GM20000 (cell line): ENCODE measurements around the gene UBE2L5.
A peak's percentile ranks its signal among the peaks of the same experiment; 100 is the strongest.

Source experiments
- DNase-seq: peaks from one replicate; pipeline ENCODE4 v3.0.0; 2012; ENCODE audit warnings: low spot score
- TF ChIP-seq, protein P1 (sequence below): IDR thresholded peaks from 2 replicates; pipeline ENCODE4 v1.5.1; 2012; ENCODE audit warnings: mild to moderate bottlenecking, control low read depth; ENCODE audit errors: extremely low read depth, missing control alignments

UBE2L5 gene

GRCh38 chr13:30422054-30422839 lies at the start of gene UBE2L5:
UBE2L5 (plus strand) TSS chr13:30422493; CDS start chr13:30427991, 5,498 bp downstream.
- DNase-seq = peak; percentile 82
- TF ChIP-seq, protein P1, sequence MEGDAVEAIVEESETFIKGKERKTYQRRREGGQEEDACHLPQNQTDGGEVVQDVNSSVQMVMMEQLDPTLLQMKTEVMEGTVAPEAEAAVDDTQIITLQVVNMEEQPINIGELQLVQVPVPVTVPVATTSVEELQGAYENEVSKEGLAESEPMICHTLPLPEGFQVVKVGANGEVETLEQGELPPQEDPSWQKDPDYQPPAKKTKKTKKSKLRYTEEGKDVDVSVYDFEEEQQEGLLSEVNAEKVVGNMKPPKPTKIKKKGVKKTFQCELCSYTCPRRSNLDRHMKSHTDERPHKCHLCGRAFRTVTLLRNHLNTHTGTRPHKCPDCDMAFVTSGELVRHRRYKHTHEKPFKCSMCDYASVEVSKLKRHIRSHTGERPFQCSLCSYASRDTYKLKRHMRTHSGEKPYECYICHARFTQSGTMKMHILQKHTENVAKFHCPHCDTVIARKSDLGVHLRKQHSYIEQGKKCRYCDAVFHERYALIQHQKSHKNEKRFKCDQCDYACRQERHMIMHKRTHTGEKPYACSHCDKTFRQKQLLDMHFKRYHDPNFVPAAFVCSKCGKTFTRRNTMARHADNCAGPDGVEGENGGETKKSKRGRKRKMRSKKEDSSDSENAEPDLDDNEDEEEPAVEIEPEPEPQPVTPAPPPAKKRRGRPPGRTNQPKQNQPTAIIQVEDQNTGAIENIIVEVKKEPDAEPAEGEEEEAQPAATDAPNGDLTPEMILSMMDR = no peak

DNA sequence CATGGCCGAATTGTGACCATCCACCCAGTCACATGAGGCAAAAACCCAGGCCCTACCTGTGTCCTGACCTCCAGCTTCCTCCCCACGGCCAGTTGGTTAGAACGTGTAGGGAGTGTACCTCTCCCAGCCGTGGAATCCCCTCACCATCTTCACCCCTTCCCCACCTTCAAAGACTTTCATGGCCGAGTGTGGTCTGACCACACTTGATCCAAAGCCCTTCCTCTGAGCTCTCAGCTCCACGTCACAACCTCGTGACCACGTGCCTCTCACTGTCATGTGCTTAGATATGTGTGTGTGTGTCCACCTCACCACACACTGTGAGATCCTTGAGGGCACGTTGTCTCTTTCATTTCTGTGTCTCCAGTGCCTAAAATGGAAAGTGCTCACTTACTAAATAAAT lies 48.6 kb upstream of the UBE2L5 start:
- TF ChIP-seq, protein P1 = no peak

GRCh38 chr13:30375265-30375835 lies 46.9 kb upstream of the UBE2L5 start:
- TF ChIP-seq, protein P1 = no peak
- no peak for DNase-seq

More for the DNA sequence above, 48.6 kb upstream of the UBE2L5 start:
- peak; percentile 44 for DNase-seq

DNA sequence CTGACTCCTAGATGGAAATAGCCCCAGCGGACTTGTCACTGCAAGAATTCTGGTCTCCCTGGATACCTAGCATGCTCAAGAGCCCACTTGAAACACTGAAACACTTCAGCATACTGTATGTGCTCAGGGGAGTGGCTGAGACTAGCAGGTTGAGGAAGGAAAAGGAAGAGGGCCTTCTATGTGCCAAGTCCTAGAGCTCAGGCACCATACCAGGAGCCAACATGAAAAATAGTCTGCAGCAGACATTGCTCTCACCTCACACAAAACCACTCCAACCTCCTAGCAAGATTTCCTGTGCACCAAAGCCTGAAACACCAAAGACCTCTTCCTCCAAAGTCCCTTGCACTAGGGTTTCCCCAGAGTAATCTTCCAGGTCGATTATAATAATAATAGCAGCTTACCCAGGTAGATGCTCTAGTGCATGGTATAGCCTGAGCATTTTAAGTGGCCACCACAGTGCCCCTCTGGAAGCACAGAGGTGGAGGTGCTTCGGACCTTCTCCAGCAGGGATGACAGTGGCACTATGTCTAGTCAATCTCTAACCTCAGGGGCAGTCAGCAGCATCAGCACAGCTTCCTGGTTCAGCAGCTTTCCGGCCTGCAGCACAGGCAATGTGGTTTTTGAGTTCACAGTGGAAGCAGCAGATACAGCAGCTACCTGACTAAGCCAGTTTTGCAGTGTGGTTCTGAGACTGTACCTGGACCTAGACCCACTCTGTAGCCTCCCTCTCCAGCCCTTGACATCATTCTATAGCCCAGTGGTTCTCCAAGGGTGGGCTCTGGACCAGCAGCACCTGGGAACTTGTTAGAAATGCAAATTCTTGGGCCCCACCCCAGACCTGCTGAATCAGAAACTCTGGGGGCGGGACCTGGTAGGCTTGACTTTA lies 45.6 kb upstream of the UBE2L5 start:
- TF ChIP-seq, protein P1 = no peak
- peak; percentile 70 for DNase-seq

DNA sequence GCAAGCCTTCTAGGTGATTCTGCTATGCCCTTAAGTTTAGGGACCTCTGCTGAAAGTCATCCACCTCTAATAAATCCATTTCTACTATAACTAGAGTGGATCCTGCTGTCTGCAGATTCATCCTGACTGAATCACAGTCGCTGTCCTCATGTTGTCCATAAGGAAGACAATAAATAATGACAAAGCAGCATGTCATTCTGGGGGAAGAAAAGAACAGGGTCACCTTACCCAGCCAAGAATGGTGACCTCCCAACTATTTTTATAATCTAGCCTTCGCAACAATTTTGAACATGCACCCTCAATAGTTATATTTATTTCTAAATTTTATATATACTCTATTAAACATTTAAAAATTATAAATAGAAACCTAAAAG lies 45.0 kb upstream of the UBE2L5 start:
- TF ChIP-seq, protein P1 = no peak

DNA sequence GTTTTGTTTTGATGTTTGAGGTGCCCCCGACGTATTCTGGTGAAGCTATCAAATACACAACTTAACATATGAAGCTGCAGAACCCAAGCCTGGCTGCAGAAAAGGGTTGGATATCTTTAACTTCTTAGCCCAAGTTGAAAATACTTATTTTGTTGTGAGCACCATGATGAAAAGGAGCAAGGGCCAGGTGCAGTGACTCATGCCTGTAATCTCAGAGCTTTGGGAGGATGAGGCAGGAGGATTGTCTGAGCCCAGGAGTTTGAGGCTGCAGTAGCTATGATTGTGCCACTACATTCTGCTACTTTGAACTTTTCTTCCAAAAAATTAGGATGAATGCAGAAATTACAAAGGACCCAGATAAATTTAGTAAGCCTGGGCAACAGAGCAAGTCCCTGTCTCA lies 44.1 kb upstream of the UBE2L5 start:
- TF ChIP-seq, protein P1 = no peak

More for the DNA sequence above, 45.0 kb upstream of the UBE2L5 start:
- no peak for DNase-seq

More for the DNA sequence above, 44.1 kb upstream of the UBE2L5 start:
- no peak for DNase-seq
